ENCODE results near the gene C1orf232. TPM values are rescaled to one million over a fixed set of nuclear protein-coding genes. Genes with fewer than 3 reads are reported as not detected.

Gene C1orf232
- total and polyA plus RNA-seq, 2 donors (not counting 1 experiment from before 2014, with no cell fraction given) = not detected

GRCh38 chr1:26175346-26175745 lies 6.6 kb upstream of the C1orf232 start:
- ChIA-PET CTCF (interaction anchor here (2.1 to 4.1 kb wide), 2 partner anchors 59 to 242 kb away, joined by 5 to 12 read pairs; partner anchors contain the start of gene CEP85), POLR2A (no interaction called here)
- Histone ChIP-seq H3K4me2 (replicated peaks; ENCODE audit: low read depth, low read length, poor library complexity, severe bottlenecking) (no peak overlapping the region), H3K79me2 (ENCODE audit: control insufficient read depth, insufficient read depth, low read length) (peaks cover 8% of the 10 kb centered on the region), H3K4me1 (ENCODE audit: control insufficient read depth in 2 of 2, insufficient read depth in 2 of 2, low read length in 2 of 2) (peaks cover 6 to 8% of the 10 kb centered on the region in 2 donors), H3K27me3 (replicated peaks in 1 of 4; ENCODE audit: control extremely low read depth in 1 of 4, control insufficient read depth in 3 of 4, insufficient read depth in 4 of 4, low read length in 3 of 4) (no peaks in the 10 kb centered on the region), H3K9me3 (ENCODE audit: control extremely low read depth in 1 of 3, control insufficient read depth in 2 of 3, insufficient read depth in 1 of 3, low read length in 2 of 3) (no peaks in the 10 kb centered on the region), H3K27ac (ENCODE audit: low read length in 2 of 2) (no peak overlapping the region), H3K4me3 (ENCODE audit: control extremely low read depth in 1 of 5, extremely low read depth in 1 of 5, insufficient read depth in 1 of 5, low read depth in 2 of 5, low read length in 4 of 5) (no peak overlapping the region), H3K9ac (ENCODE audit: low read length) (no peak overlapping the region), H3K36me3 (replicated peaks in 1 of 2; ENCODE audit: control extremely low read depth in 1 of 2, control insufficient read depth in 1 of 2, extremely low read depth in 1 of 2, insufficient read depth in 2 of 2, low read length in 1 of 2) (no peaks in the 10 kb centered on the region), H2AFZ (ENCODE audit: insufficient read depth, low read depth, low read length, poor library complexity, severe bottlenecking) (no peak overlapping the region), H4K20me1 (ENCODE audit: control insufficient read depth, insufficient read depth, low read length, poor library complexity, severe bottlenecking) (no peaks in the 10 kb centered on the region)
- TF ChIP-seq CTCF (IDR thresholded peaks at IDR 0.05) (no peak), EZH2 (IDR thresholded peaks at IDR 0.05; ENCODE audit: borderline replicate concordance, insufficient read depth, low read depth, low read length, poor library complexity, severe bottlenecking) (no peak)
- WGBS (ENCODE audit: insufficient coverage) = 100% methylated on average over 3 of the region's 8 CpGs
- no peak for DNase-seq
- Mint-ChIP-seq H3K27ac (no peak overlapping the region), H3K27me3 (no peaks in the 10 kb centered on the region), H3K4me1 (peaks cover 7% of the 10 kb centered on the region), H3K9me3 (ENCODE audit: insufficient read depth) (no peaks in the 10 kb centered on the region), H3K4me3 (no peak overlapping the region)
- ATAC-seq (ENCODE audit: low read depth) = no peak
- intact Hi-C loops (cut with micrococcal nuclease) = no loop called here

- Histone ChIP-seq H3K9me3 (ENCODE audit: control extremely low read depth in 1 of 3, control insufficient read depth in 2 of 3, insufficient read depth in 1 of 3, low read length in 2 of 3) (no peaks in the 10 kb centered on the region), H2AFZ (ENCODE audit: insufficient read depth, low read depth, low read length, poor library complexity, severe bottlenecking) (peak within 1 kb of the TSS; percentile 94), H3K27me3 (replicated peaks in 1 of 4; ENCODE audit: control extremely low read depth in 1 of 4, control insufficient read depth in 3 of 4, insufficient read depth in 4 of 4, low read length in 3 of 4) (no peaks in the 10 kb centered on the region), H3K36me3 (replicated peaks in 1 of 2; ENCODE audit: control extremely low read depth in 1 of 2, control insufficient read depth in 1 of 2, extremely low read depth in 1 of 2, insufficient read depth in 2 of 2, low read length in 1 of 2) (no peaks in the 10 kb centered on the region), H3K4me1 (ENCODE audit: control insufficient read depth in 2 of 2, insufficient read depth in 2 of 2, low read length in 2 of 2) (peaks cover 7 to 15% of the 10 kb centered on the region in 2 donors), H3K27ac (ENCODE audit: low read length in 2 of 2) (no peak within 1 kb of the TSS), H4K20me1 (ENCODE audit: control insufficient read depth, insufficient read depth, low read length, poor library complexity, severe bottlenecking) (no peaks in the 10 kb centered on the region), H3K4me2 (replicated peaks; ENCODE audit: low read depth, low read length, poor library complexity, severe bottlenecking) (peak within 1 kb of the TSS; percentile 95), H3K79me2 (ENCODE audit: control insufficient read depth, insufficient read depth, low read length) (peaks cover 14% of the 10 kb centered on the region), H3K4me3 (ENCODE audit: control extremely low read depth in 1 of 5, extremely low read depth in 1 of 5, insufficient read depth in 1 of 5, low read depth in 2 of 5, low read length in 4 of 5) (peak within 1 kb of the TSS in 2 of 5 experiments; percentile 72 to 94), H3K9ac (ENCODE audit: low read length) (peak within 1 kb of the TSS; percentile 96)
- 96% methylated on average over 31 of the region's 34 CpGs for WGBS (ENCODE audit: insufficient coverage)
- intact Hi-C loops (cut with micrococcal nuclease) = no loop called here
- ATAC-seq (ENCODE audit: low read depth) (no peak), DNase-seq (no peak)
- ChIA-PET POLR2A (no interaction called here), CTCF (interaction anchor here (1.0 to 1.3 kb wide), 4 partner anchors 9 to 164 kb away, joined by 3 to 4 read pairs (median 3); partner anchors contain the start of gene CEP85)
- no peak within 1 kb of the TSS for H3K27ac Mint-ChIP-seq
- no peaks in the 10 kb centered on the region for H3K27me3 Mint-ChIP-seq
- TF ChIP-seq EZH2 (IDR thresholded peaks at IDR 0.05; ENCODE audit: borderline replicate concordance, insufficient read depth, low read depth, low read length, poor library complexity, severe bottlenecking) (no peak), CTCF (IDR thresholded peaks at IDR 0.05) (no peak)
- H3K4me3 Mint-ChIP-seq = peak within 1 kb of the TSS; percentile 93
- peaks cover 15% of the 10 kb centered on the region for H3K4me1 Mint-ChIP-seq
- H3K9me3 Mint-ChIP-seq (ENCODE audit: insufficient read depth) = no peaks in the 10 kb centered on the region
Measured at GRCh38 chr1:26171084-26172072, 2.6 kb upstream of the C1orf232 start, which contains the start of gene ZNF593OS. Gene ZNF593OS, minus strand, starts transcription at chr1:26171832. Its CDS starts 171 bp downstream, at chr1:26171661.

Data from B cell (primary cell).